ENCODE results near the gene SWI5.

GRCh38 chr9:128253991-128254346 is 22.1 kb upstream of the SWI5 start:
- TF ChIP-seq, protein P1, sequence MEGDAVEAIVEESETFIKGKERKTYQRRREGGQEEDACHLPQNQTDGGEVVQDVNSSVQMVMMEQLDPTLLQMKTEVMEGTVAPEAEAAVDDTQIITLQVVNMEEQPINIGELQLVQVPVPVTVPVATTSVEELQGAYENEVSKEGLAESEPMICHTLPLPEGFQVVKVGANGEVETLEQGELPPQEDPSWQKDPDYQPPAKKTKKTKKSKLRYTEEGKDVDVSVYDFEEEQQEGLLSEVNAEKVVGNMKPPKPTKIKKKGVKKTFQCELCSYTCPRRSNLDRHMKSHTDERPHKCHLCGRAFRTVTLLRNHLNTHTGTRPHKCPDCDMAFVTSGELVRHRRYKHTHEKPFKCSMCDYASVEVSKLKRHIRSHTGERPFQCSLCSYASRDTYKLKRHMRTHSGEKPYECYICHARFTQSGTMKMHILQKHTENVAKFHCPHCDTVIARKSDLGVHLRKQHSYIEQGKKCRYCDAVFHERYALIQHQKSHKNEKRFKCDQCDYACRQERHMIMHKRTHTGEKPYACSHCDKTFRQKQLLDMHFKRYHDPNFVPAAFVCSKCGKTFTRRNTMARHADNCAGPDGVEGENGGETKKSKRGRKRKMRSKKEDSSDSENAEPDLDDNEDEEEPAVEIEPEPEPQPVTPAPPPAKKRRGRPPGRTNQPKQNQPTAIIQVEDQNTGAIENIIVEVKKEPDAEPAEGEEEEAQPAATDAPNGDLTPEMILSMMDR (IDR thresholded peaks at IDR 0.05; ENCODE audit: insufficient read depth, low read length, poor library complexity, severe bottlenecking) = no peak
- TF ChIP-seq EZH2phosphoT487 (conservative IDR thresholded peaks at IDR 0.05; ENCODE audit: low read length) = no peak
